H4 (cell line): ENCODE data around the gene PLCG2. TPM values are rescaled to one million over a fixed set of nuclear protein-coding genes. Genes with fewer than 3 reads are reported as not detected.
"Not testable (repeated sequence)": the region's sequence is repeated elsewhere in the genome, so short reads cannot be mapped to it uniquely, and the experiment has no call there.

ENCODE experiments used
- DNase-seq: peaks from one replicate; pipeline ENCODE4 v3.0.0-alpha.2; 2015; ENCODE audit warnings: low spot score
- total RNA-seq: library from RNA; depleted of rRNA; stranded (reverse); fragments of >200 nt; shearing (Covaris generic); gene quantifications from 2 replicates; pipeline ENCODE4 v1.2.3, GENCODE V29; 2014

Gene PLCG2
- total RNA-seq, 1 experiment from 2014 or later, result 3.2 TPM

DNA sequence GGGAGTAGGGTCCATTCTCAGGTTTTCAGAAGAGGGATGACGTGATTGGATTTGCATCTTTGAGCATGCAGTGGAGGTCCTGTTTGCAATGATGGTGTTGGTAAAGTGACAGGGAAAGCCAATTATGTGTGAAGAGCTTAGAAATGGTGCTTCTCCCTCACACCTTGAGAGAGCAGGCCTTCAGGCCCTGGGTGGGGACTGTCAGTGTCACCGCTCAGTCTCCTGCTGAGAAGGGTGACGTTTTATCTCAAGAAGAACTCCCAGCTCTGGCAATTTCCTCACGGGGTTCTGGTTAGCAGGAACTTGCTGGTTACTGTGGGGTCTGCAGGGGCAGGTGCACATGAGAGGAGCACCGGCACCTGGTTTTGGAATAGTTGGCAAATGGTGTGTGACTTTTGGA lies 11.2 kb downstream of the PLCG2 start:
- no peak for DNase-seq

DNA sequence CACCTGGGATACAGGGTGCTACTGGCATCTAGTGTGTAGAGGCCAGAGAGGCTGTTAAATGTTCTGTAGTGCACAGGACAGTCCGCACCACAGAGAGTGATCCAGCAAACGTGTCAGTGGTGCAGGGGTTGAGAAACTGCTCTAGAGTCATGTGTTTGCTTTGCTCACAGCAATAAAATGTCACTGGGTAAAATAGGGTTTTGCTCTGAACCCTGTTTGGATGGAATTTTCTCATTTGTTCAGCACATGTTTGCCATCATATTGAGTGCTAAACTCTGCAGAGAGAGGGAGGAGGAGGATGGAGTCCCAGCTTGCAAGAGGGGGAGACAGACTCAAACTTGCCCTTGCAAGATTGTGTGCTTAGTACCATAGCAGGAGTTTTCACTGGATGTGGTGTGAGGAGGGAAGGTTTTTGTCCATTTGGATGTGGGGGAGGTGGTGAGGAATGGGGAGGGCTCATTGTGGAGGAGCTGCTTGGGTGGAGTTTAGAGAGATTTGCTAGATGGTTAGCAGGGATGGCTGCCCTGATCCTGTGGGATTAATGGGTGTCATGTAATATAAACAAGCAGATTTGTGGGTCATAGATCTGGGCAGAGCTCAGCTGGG lies 11.8 kb downstream of the PLCG2 start:
- DNase-seq, result no peak

DNA sequence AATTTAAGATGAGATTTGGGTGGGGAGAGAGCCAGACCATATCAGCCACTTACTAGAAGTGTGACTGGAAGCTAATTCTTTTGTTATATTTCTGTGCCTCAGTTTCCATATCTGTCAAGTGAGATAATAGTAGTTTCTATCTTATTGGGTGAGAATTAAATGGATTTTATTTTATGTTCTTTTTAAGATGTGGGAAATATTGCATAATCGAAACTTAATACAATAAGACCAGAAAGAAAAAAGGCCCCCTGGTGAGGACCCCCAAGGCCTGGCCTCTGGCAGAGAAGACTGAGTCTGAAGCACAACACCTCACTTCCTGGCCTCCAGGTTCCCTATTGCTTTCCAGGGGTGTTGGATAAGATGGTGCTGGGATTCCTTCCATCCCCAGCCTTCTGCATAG lies 13.7 kb downstream of the PLCG2 start:
- no peak for DNase-seq

DNA sequence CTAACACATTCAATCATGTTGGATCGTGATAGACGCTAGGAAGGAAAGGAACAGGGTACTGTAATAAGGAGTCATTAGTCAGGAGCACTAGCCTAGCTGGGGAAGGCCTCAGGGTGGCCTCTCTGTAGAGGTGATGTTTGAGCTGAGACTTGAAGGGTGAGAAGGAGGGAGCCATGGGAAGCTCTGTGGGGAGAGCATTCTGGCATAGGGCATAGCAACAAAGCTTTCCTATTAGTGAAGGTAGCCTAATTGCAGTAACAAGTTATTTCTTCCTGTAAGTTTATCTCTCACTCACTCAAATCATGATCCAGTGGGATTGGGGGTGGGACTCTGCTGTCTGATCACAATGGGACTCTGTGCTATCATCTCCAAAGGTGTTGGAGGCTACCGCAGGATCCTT lies 16.1 kb downstream of the PLCG2 start:
- no peak for DNase-seq

DNA sequence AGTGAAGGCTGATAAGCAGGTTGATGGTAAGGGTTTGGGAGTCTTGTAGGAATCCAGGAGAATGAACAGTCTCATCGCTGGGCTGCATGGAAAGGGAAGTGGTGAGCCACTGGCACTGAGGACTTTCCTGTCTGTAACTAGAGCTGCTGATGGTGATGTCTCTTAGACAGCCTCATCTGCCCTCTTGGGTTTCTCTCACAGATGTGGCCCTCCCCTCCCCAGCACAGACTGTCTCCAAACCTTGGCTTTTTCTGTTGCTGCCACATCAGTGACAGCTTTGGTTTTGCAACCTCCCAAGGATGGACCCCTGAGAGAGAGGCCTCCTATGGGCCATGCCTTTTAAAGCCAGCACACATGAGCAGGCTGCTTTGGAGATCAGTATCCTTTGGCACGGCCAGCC lies 16.9 kb downstream of the PLCG2 start:
- no peak for DNase-seq

DNA sequence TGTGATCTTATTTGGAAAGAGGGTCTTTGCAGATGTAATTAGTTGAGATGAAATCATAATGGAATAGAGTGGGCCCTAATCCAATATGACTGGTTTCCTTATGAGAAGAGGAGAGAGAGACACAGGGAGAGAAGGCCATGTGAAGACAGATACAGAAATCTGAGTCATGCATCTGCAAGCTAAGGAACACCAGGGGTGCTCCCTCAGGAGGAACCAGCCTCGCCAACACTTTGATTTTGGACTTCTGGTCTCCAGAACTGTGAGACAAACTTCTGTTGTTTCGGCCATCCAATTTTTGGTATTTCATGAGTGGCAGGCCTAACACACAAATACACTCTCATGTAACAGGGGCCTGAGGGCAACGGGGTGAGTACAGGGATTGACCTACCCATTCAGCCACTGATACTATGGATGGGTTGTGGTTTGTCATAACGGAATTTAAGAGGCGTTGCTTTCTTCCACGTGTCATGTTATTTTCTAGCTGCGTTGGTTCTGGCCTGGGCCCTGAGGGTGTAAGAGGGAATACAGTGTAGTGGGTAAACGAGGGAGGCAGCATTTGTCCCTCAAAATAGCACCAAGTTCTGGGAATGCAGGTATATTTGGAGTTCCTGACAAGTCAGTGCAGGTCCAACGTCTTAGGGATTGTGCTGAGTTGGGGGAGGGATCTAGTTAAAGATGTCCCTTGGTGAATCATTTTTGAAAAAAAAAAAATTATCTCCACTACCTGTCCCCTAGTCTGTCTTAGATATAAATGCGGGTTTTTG lies 17.7 kb downstream of the PLCG2 start:
- DNase-seq, result no peak

DNA sequence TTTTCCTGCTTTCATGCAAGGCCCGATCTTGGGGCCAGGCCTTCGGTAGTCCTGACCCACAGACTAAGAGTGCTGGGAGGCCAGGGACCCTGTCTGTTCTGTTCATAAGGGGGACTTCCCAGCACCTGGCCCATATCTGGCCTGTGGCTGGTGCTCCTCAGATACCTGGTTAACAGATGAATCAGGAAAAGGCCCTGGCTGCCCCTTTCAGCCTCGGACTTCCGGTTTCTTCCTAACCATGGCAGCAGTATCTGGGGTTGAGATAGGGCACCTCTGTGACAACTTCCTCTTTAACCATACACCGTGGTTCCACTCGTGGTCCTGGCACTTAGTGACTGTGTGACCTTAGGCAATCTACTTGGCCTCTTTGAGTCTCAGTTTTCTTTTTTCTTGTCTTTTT lies 18.4 kb downstream of the PLCG2 start:
- no peak for DNase-seq

DNA sequence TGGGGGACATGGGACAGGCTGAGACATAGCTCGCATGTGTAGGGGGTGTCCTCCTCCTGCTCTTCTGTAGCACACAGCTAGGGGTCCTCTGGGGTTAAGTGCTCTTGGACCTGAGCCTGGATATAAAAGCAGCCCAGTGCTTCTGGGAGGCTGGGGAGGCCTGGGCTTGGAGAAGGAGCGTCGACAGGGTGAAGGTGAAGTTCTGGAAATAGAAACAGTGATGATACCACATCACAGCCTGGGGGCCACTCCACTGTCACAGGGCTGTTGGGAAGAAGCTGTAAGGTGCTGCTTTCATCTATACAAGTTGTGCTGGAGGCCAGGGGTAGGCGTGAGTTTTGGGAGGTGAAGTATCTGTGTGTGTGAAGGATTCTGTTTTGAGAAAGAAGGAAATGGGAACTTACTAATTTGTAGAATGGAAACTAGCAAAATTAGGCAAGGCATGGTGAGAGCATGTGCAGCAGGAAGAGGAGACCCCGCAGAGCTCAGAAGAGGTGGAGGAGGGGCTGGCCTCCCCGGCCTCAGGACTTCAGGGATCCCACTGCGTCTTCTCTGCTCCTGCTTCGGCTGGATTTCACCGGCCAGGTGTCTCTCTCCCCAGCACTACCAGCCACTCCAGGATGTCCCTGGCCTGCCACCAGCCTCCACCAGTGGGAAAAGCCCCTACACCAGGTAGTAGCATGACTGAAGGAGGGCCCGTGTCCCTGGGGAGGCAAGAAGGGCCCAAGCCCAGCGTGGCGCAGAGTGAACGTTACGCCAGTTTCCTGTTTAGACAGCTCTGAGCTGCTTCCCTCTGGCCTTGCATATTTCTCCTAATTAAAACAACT lies 19.4 kb downstream of the PLCG2 start:
- no peak for DNase-seq

DNA sequence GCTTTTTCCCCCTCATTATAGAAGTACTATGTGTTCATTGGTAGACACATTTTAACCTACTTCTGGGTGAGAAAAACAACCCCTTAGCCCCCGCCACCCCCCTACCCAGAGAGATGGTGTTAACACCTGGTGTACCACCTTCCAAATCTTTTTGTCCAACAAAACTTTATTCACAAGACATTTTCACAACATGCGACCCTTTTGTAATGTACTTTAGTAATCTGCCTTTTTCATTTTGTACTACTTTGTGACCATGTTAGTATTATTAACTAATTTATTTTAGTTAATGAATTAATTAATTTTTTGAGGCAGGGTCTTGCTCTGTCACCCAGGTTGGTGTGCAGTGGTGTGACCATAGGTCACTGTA lies 20.0 kb downstream of the PLCG2 start:
- DNase-seq, result no peak

DNA sequence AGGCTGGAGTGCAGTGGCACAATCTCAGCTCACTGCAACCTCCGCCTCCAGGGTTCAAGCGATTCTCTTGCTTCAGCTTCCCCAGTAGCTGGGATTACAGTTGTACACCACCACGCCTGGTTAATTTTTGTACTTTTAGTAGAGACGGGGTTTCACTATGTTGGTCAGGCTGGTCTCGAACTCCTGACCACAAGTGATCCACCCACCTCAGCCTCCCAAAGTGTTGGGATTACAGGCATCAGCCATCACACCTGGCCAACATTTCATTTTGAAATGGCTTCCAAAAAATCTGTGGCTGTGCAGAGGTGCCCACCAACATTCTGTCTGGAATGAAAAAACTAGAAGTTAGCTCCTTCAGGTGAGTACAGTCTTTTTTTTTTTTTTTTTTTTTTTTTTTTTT lies 22.6 kb downstream of the PLCG2 start:
- DNase-seq, result not testable (repeated sequence)

DNA sequence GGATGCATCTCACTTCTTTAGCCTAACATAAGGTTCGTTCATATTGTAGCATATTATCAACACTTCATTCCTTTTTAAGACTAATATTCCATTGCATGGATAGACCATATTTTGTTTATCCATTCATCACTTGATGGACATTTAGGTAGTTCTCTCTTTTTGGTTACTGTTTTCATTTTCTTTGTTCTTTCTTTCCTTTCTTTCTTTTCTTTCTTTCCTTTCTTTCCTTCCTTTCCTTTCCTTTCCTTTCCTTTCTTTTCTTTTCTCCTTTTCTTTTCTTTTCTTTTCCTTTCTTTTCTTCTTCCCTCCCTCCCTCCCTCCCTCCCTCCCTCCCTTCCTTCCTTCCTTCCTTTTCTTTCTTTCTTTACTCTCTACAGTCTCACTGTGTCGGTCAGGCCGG lies 24.2 kb downstream of the PLCG2 start:
- no peak for DNase-seq

DNA sequence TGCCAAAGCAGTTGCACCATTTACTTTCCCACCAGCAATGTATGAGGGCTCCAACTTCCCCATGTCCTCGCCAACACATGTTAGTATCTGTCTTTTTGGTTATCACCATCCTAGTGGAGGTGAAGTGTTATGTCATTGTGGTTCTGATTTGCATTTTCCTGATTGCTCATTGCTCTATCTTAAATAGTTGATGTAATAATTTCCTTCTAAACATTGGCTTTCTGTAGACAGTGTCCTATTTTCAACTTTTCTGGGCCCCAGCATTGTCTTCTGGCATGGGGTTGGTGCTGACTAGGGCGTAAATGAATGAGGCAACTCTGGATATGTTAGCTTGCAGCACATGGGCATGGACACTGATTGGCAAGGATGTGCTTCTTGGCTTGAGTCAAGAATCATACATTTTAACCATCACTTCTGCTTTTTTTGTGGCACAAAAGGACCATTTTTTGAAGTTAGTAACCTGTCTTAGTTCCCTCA lies 25.1 kb downstream of the PLCG2 start:
- DNase-seq, result no peak

DNA sequence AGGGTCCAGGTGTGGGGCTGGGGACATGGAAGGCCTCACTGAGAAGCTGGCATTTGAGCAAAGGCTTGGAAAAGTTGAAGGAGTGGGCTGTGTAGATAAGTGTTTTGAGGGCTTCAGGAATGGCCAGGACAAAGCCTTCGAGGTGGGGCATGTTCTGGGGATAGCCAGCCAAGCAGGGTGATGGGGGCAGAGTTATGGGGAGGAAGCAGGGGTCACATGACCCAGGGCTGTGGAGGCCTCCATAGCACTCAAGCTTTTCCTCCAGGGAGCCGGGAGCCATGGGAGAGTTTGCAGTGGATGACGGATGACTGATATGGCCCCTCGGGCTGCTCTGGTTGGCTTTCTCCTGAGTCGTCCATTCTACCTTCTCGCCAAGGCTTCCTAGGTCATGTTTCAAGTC lies 27.6 kb downstream of the PLCG2 start:
- DNase-seq, result no peak

DNA sequence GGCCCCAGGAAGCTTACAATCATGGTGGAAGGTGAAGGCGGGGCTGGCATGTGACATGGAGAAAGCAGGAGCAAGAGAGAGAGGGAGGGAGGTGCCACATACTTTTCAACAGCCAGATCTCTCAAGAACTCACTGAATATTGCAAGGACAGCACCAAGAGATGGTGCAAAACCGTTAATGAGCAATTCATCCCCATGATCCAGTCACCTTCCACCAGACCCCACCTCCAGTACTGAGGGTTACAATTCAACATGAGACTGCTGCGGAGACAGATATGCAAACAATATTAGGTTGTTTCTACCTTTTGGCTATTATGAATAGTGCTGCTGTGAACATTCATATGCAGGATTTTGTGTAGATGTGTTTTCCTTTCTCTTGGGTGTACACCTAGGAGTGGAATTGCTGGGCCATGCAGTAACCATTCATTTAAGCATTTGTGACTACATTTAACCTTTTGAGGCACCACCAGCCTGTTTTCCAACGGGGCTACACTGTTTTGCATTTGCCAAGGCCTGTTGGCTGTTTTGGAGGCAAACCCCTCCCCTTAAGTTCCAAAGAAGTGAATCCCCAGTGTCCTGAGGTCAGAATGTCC lies 28.8 kb downstream of the PLCG2 start:
- DNase-seq, result no peak

DNA sequence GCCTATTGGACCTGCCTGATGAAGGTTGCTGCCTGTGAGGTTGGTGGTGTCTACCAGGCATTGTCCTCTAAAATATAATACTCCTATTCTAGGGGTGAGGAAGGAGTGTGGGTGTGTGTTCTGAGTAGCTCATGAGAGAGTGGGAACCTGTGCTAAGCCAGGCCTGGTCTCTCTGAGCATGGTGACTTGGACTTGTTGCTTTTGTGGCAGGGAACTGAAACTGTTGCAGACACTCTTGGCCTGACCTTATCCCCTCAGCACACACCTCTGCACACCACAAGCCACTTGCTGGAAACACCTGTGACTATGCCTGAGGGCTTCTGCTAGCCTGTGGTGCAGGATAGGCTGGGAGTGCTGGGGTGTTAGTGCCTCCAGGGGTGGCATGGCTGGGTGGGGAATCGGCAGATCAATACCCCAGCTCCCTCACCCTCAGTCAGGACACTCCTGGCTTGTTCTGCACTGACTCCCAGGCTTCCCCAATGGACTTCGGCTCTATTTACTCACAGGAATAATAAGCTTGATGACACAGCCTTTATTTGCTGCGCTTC lies 29.9 kb downstream of the PLCG2 start:
- no peak for DNase-seq

DNA sequence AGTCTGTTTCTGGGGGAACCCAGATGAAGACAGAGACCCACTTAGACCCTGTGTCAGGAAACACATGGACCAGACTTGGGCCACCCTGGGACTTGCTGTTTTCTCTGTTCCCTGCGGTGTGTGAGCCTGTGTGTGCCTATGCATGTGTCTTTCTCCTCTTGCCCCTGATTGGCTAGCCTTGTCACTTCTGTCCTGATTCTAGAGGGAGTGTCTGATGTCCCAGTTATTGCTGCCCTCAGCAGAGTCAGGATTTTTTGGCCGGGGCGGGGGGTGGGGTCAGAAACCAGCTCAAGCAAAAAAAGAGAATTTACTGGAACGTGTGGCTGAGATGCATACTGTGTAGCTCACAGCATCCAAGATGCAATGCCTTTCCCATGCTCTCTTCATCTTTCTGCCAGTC lies 30.5 kb downstream of the PLCG2 start:
- DNase-seq, result no peak

DNA sequence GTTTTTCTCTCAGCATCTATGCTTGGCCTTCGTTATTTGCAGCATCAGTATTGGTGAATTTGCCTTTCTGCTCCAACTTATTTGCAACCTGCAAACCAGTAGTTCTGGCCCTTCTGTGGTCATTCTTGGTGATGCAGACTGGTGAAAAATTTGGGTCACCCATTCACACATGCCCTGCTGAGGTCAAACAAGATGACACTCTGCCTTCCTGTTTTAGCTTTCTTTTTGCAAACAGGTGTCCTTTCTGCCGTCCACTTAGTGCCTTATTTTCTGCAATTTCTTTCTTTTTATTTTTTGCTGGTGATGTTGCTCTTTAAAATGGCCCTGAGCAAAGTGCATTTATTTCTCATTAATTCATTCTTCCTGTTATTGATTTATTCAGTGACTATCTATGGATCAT lies 31.3 kb downstream of the PLCG2 start:
- DNase-seq, result no peak

DNA sequence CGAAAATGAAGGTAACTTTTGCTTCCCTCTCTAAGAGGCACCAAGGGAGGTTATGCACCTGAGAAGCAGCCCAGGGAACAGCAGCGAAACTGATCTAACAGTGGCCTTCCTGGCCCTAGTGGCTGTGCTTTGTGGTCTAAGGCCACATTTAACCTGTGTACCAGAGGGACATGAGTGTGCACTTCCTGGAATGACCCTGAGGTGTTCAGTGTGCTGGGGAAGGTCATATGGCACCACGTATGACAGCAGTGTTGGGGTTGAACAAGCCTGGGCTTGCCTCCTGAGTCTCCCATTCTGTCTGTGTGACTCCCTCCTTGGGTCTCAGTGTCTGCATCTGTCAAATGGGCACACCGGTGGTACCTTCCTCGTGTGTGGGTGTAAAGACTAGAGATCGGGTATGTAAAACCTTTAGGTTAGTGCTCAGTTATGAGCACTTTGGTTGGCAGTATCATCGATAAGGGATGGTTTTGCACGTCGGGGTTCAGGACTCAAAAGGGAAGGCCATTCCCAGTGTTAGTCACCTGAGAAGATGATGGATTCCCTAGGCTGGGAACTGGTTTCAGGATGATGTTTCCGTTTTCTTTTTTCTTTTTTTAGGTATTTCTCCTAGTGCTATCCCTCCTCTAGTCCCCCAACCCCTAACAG lies 31.9 kb downstream of the PLCG2 start:
- no peak for DNase-seq

DNA sequence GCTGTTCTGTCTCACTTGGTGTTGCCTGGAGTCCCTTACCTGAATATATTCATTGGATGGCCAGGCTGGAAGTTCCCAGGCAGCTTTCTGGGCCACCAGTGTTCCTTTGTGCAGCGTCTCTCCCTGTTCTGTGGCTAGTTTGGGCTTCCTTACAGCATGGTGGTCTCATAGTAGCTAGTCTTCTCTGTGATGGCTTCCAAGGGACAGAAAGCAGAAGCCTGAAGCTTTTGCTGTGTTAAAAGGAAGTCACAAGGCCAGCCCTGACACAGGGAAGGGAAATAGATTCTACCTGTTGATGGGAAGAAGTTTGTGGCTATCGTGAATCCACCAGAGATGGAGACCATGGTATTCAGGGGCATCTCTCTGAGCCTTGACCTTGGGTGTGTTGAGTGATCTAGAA lies 34.6 kb downstream of the PLCG2 start:
- no peak for DNase-seq

DNA sequence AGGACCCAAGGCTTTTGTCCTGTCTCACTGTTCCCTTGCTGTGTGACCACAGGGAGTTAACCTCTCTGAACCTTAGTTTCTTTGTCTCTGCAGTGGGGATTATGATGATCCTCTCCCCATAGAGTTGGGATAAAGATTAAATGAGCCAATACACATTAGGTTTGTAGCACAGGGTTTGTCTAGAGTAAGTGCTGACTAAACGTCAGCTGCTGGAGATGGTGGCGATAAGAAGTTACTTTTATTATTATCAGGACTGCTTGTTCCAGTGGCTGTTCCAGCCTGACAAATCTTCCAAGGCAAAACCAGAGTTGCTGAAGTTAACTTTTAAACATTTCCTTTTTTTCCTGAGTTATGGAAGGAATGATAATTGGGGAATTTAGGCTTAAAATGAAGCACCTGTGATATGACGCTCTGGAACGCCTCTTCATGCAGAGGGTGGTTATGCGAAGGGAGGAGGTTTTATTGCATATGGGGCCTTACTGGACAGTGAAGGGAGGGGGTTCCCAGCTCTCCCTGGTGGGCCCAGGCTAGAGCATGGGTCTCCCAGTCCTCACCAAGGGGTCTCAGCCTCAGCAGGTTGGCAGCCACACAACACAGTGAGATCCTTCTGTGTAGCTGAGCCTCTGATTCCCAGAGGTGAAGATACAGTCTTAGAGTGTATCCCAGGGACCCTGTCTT lies 35.8 kb downstream of the PLCG2 start:
- DNase-seq, result no peak

DNA sequence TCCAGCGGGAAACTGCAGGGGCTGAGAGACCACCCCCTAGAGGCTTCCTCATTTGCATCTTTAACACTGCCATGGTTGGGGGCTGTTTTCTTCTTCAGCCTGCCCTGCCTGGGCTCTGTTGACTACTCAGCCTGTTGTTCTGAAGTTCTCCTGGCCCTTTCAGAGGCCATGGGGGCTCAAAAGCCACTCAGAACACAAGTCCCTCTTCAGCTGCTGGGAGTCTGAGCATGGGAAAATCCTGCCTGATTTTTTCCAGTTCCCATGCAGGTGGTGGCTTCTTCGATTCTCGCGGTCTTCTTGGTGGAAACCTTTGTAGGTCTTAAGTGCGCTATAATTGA lies 36.3 kb downstream of the PLCG2 start:
- no peak for DNase-seq
